Lung (tissue), 12 donors: ENCODE data around the gene TBC1D10B. TPM values are rescaled to one million over a fixed set of nuclear protein-coding genes. Genes with fewer than 3 reads are reported as not detected.
"Not testable (repeated sequence)": the region's sequence is repeated elsewhere in the genome, so short reads cannot be mapped to it uniquely, and the experiment has no call there.

ENCODE experiments used
- ATAC-seq: fragments of 200-7000 bp; cut with Tn5 transposase; one replicate; pipeline ENCODE4 v1.9.1; 2020; ENCODE audit warnings: moderate number of reproducible peaks; ENCODE audit not compliant: insufficient read depth, low FRiP score
- DNase-seq, 3 donors: peaks; one replicate each; pipeline ENCODE4 v3.0.0-alpha.2; 2013 to 2017
- H3K27ac ChIP-seq, 2 donors: one replicate each; pipeline ENCODE4 v1.5.1; 2013; ENCODE audit warnings: mild to moderate bottlenecking in 2 of 2, moderate library complexity in 2 of 2, control low read depth in 1 of 2, inconsistent platforms in 1 of 2, low read depth in 1 of 2, low read length in 1 of 2
- H3K27me3 ChIP-seq, 3 donors: one replicate each; pipeline ENCODE4 v1.5.1; 2013; ENCODE audit warnings: low read length in 2 of 3; ENCODE audit not compliant: control insufficient read depth in 3 of 3, insufficient read depth in 3 of 3
- H3K36me3 ChIP-seq, 4 donors: one replicate each; pipeline ENCODE4 v1.5.1; 2013; ENCODE audit warnings: low read length in 4 of 4, mild to moderate bottlenecking in 1 of 4, moderate library complexity in 1 of 4; ENCODE audit not compliant: control insufficient read depth in 4 of 4, insufficient read depth in 4 of 4
- H3K4me1 ChIP-seq, 5 donors: one replicate each; pipeline ENCODE4 v1.5.1; 2013; ENCODE audit warnings: low read length in 5 of 5, mild to moderate bottlenecking in 2 of 5, moderate library complexity in 1 of 5; ENCODE audit not compliant: control insufficient read depth in 5 of 5, insufficient read depth in 5 of 5
- H3K4me3 ChIP-seq: one replicate; pipeline ENCODE4 v1.5.1; 2013; ENCODE audit warnings: mild to moderate bottlenecking, control low read depth, moderate library complexity
- H3K9ac ChIP-seq, 2 donors: one replicate each; pipeline ENCODE4 v1.5.1; 2013; ENCODE audit warnings: low read length in 2 of 2, control low read depth in 1 of 2; ENCODE audit not compliant: insufficient read depth in 1 of 2
- H3K9me3 ChIP-seq, 4 donors: one replicate each; pipeline ENCODE4 v1.5.1; 2013; ENCODE audit warnings: low read length in 3 of 4, mild to moderate bottlenecking in 1 of 4, moderate library complexity in 1 of 4; ENCODE audit not compliant: control insufficient read depth in 4 of 4, insufficient read depth in 3 of 4
- CTCF ChIP-seq: IDR thresholded peaks from 2 replicates; pipeline ENCODE4 v1.5.1; 2012; ENCODE audit warnings: mild to moderate bottlenecking; ENCODE audit errors: control extremely low read depth, extremely low read depth
- WGBS, 2 donors: extraction: QIAGEN DNeasy Blood & Tissue Kit; methylation state at CpG; one replicate each; pipeline ENCODE4 v1.1.7; 2013; 5-methylcytosine and 5-hydroxymethylcytosine counted together
- polyA plus RNA-seq, 2 donors: library from polyadenylated mRNA; stranded (reverse); fragments of 200-250 nt; gene quantifications; one replicate each; pipeline ENCODE4 v1.2.1, GENCODE V29; 2013
- total RNA-seq, 2 donors: library from RNA; depleted of rRNA in 1 of 2; stranded (reverse); fragments of >200 nt in 1 of 2; gene quantifications; one replicate each; pipeline ENCODE4 v1.2.1, GENCODE V29; 2014 to 2021
- donor health status: control.
- donor health status: control.
- donor health status: Bipolar disorder and iron deficiency.
- donor health status: healthy.
- donor health status: DM: yes; HTN: yes; CAD: no.

TBC1D10B gene
- total and polyA plus RNA-seq, 4 donors: 26.9 to 43.6 (median 29.8) TPM

DNA sequence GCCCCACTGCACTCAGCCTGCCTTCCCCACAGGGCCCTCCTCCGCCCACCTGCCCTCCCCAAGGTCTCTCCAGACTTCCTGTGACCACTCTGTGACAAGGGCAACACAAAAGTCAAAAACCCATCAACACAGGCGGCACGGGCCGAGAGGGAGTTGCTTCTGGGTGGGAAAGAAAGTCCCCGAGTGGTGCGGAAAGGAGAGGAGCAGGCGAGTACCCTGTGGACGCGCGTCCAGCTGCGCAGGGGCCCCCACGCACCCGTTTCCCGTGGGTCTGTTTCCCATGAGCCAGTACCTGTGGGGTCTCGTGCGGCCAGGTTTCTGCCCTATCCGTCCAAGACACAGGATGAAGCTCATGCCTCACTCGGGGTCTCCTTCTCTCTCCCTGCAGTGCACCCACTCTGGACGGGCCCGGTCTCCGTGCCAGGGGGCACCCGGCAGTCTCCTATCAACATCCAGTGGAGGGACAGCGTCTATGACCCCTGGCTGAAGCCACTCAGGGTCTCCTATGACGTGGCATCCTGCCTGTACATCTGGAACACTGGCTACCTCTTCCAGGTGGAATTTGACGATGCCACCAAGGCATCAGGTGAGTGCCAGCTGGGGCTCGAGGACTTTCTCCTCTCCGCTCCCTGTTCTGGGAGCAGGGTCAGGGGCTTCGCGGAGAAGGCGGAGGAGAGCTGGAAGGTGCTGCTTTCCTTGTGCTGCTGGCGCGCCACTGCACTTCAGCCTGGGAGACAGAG, 27.4 kb downstream of the TBC1D10B start:
- ATAC-seq: no peak
- Histone ChIP-seq H3K36me3 (peaks cover 0 to 1% (median 0%) of the 10 kb centered on the region in 4 donors), H3K4me1 (no peaks in the 10 kb centered on the region), H3K27ac (no peak overlapping the region), H3K9me3 (no peaks in the 10 kb centered on the region), H3K27me3 (no peaks in the 10 kb centered on the region), H3K9ac (no peak overlapping the region), H3K4me3 (no peak overlapping the region)
- DNase-seq: no peak
- 92 to 95% methylated on average over 31 to 32 of the region's 32 CpGs for WGBS, 2 donors
- no peak for TF ChIP-seq CTCF

DNA sequence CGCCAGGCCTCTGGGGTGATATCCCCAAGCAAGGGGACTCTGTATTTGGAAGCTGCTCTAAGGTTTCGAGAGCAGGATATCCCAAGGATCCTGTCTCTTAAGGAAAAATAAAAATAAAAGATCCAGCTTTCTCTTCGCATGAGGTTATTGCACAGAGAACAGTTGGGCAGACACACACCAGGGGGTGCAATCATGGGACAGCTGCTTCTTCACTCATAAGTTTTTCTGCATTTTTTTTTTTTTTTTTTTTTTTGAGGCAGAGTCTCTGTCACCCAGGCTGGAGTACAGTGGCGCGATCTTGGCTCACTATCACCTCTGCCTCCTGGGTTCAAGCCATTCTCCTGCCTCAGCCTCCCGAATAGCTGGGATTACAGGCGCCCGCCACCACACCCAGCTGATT, 28.3 kb downstream of the TBC1D10B start:
- not testable (repeated sequence) for H3K9me3 ChIP-seq, H3K4me1 ChIP-seq, ATAC-seq, H3K36me3 ChIP-seq, H3K27me3 ChIP-seq, H3K27ac ChIP-seq, H3K9ac ChIP-seq, H3K4me3 ChIP-seq, DNase-seq
- WGBS, 2 donors: 92 to 98% methylated on average over 8 of the region's 8 CpGs

DNA sequence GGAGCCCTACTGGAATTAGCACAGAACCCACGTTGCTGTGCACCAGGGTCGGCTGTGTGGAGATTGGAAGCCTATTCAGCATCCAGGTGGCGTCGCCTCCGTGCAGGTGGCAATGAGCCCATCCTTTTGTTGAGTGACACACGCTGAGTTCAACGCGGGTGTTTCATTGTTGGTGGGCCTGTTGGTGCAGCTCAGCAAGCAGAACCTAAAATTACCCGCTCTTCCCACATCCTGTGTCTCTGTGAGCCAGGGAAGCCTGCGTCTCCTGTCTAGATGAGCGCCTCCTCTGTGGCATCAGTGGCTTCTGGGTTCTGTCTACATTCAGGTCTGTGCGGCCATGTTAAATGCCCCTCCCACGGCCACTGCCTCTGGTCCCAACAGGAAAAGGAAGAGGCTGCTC, 29.7 kb downstream of the TBC1D10B start:
- H3K36me3 ChIP-seq: peaks cover 0 to 1% (median 0%) of the 10 kb centered on the region in 4 donors
- no peak overlapping the region for H3K9ac ChIP-seq
- H3K9me3 ChIP-seq: no peaks in the 10 kb centered on the region
- DNase-seq (no peak), ATAC-seq (no peak)
- no peaks in the 10 kb centered on the region for H3K27me3 ChIP-seq
- H3K27ac ChIP-seq: no peak overlapping the region
- no peak overlapping the region for H3K4me3 ChIP-seq
- no peak for TF ChIP-seq CTCF
- peaks cover 0 to 5% (median 2%) of the 10 kb centered on the region in 5 donors for H3K4me1 ChIP-seq
- 87 to 90% methylated on average over 13 of the region's 13 CpGs for WGBS, 2 donors

DNA sequence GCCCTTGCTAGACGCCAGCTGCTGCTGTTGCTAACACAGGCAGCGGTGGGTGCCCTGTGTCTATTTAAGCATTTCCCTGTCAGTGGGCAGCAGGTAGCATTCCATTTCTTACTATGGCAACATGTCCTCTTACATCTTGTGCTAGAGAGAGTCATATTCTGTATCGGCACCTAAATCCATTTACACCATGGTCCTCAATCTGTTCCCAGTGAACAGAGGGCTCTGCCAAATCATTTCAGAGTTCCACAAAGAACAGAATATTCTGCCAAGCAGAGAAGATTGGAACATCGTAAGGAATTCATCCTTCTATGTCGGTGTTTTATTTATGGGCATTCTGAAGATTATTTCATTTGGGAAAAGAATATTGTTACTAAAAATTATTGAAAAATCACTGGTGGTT, 31.6 kb downstream of the TBC1D10B start:
- not testable (repeated sequence) for H3K36me3 ChIP-seq, H3K9ac ChIP-seq, H3K4me3 ChIP-seq, H3K4me1 ChIP-seq, DNase-seq, ATAC-seq, H3K9me3 ChIP-seq, H3K27ac ChIP-seq, H3K27me3 ChIP-seq
- 86 to 95% methylated on average over 3 to 5 of the region's 5 CpGs for WGBS, 2 donors

- DNase-seq: not testable (repeated sequence)
These were observed 32.3 kb downstream of the TBC1D10B start for GRCh38 chr16:30337964-30338357.

More at GRCh38 chr16:30337964-30338357, 32.3 kb downstream of the TBC1D10B start:
- not testable (repeated sequence) for ATAC-seq, H3K9ac ChIP-seq, H3K27me3 ChIP-seq, H3K36me3 ChIP-seq, H3K9me3 ChIP-seq, H3K27ac ChIP-seq, H3K4me1 ChIP-seq, H3K4me3 ChIP-seq
- WGBS, 2 donors: 89 to 99% methylated on average over 10 of the region's 10 CpGs
